GM21717 (cell line): Measurements from ENCODE around the gene CSPG4.
"Not testable (repeated sequence)": the region's sequence is repeated elsewhere in the genome, so short reads cannot be mapped to it uniquely, and the experiment has no call there.

Experiments used
- ATAC-seq: cut with Tn5 transposase; IDR thresholded peaks from one replicate; pipeline ENCODE4 v1.9.1; 2021; ENCODE audit warnings: mild to moderate bottlenecking, moderate library complexity; ENCODE audit not compliant: unreplicated experiment

Gene CSPG4

GRCh38 chr15:75725719-75726607 is 13.3 kb upstream of the CSPG4 start:
- no peak for ATAC-seq

GRCh38 chr15:75725006-75725718 is 12.5 kb upstream of the CSPG4 start:
- ATAC-seq: no peak

DNA sequence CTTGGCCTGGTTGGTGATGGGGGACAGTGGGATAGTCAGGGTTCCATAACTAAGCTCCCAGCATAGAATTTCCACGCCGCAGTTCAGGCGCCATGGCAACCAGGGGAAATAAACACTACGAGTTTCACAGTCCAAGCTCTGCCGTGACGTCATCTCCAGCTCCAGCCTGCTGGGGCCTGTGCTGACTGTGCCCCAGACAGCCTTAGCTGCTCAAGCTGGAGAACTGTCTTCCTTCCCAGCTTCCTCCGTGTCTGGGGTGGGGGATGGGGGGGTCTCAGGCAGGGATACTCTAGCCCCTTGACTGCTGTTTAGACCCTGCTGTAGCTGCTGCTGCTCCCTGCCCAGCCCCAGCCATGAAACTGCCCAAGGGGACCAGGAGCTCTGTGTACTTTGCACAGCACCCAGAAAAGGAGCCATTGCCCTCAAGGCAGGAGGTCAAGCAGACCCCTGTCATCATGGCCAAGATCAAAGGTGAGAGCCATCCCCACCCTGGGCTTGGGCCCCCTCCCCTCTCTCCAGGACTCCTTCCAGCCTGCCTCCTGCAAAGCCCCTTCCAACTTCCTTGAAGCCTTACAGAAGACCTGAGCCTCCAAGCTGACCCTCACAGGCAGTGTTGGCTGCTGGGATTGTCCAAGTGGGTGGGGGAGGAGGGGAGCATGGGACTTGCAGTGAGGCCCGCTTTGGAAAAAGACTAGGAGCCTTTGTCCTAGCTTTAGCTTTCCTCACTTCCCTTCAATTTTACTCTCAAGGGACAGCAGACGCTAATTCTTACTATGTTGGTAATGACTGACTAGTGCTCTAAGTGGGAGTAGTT is 11.4 kb upstream of the CSPG4 start:
- no peak for ATAC-seq

GRCh38 chr15:75723171-75723846 is 10.7 kb upstream of the CSPG4 start:
- no peak for ATAC-seq

DNA sequence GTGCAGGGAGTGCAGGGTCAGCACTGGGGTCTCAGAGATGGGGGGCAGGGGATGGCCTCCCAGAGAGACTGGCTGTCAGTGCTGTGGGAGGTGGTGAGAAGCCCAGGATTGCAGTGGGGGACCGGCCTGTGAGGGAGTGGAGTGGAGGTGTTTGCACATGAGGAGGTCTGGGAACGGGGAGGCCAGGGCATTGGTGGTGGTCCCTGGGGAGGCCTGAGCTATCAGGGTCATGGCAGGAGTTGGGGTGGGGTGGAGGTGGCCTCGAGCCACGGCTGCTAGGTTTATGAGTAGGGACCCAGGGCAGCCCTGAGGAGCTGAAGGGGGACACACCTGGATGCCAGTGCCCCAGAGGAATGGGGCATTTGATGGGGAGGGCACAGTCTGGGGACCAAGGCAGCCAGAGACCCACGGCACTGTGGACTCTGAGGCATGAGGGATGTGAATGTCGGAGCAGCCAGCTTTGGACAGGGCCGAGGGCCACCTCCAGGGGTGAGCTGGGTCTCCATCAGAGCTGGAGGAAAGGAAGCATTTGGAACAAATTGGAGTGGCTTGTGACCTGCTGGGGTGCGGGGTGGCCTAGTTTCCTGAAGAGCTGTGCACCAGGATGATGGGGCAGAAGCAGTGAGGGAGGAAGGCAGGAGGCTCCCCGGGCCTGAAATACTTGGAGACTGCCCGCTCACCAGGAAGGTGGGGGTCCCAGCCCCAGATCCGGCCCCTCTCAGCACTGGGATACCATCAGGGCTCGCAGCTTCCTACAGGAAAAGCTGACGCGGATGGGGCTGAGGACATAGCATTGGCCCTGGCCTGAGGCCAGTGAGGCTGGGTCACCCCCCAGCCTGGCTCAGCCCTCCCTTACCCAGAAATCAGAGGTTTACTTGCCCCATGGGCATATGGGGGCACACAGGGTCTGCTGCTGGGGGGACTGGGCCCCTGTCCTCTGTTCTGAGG is 9.5 kb upstream of the CSPG4 start:
- no peak for ATAC-seq

DNA sequence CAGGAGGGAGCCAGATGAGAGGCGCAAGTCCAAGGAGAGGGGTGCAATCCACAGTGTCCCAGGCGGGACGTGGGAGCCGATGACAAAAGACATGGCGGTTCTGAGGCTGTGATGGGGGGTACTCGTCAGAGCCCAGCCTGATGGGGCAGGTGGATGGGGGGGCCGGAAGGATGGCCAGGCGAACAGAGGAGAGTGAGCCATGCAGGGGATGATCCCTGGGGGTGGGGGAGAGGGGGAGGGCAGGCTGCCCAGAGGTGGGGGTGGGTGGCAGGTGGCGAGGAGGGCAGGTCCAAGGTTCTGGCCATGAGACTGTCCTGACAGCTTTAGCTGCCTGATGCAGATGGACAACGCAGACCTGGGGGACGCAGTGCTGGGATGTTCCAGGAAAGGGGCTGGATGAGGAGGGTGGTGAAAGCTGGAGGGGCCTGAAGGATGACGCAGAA is 8.9 kb upstream of the CSPG4 start:
- no peak for ATAC-seq

GRCh38 chr15:75720787-75721479 is 8.3 kb upstream of the CSPG4 start:
- no peak for ATAC-seq

DNA sequence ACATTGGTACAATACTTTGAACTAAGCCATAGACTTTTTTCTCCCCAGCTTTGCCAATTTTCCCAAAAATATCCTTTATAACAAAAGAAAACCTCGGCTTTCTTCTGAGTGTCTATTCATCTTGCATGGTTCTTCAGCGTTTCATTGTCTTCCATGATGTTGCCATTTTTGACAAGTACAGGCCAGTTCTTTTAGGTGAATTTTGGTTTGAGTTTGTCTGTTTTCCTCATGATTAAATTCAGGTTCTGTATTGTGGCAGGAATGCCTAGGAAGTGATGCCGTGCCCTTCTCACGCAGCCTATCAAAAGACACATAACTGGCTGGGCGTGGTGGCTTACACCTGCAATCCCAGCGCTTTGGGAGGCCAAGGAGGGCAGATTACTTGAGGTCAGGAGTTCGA is 7.6 kb upstream of the CSPG4 start:
- no peak for ATAC-seq

DNA sequence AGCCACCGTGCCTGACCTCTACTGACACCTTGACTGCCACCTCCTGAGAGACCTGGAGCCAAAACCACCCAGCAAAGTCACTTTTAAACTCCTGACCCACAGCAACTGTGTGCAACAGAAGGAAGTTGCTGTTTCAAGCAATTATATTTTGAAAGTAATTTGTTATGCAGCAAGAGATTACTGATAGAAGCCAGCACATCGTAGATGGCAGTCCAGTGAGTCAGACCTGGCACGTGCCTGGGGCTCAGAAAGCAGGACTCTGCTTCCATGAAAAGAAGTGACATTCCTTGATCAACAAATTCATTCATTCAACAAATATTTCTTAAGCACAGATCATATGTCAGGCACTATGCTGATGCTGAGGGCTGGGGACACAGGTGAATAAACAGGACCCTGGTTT is 5.7 kb upstream of the CSPG4 start:
- no peak for ATAC-seq

GRCh38 chr15:75717001-75717400 is 4.4 kb upstream of the CSPG4 start:
- not testable (repeated sequence) for ATAC-seq

- not testable (repeated sequence) for ATAC-seq
Observed at GRCh38 chr15:75716249-75716950, 3.8 kb upstream of the CSPG4 start.

GRCh38 chr15:75715312-75715832 is 2.7 kb upstream of the CSPG4 start:
- ATAC-seq: not testable (repeated sequence)

GRCh38 chr15:75714195-75714594 is 1.5 kb upstream of the CSPG4 start:
- no peak for ATAC-seq

DNA sequence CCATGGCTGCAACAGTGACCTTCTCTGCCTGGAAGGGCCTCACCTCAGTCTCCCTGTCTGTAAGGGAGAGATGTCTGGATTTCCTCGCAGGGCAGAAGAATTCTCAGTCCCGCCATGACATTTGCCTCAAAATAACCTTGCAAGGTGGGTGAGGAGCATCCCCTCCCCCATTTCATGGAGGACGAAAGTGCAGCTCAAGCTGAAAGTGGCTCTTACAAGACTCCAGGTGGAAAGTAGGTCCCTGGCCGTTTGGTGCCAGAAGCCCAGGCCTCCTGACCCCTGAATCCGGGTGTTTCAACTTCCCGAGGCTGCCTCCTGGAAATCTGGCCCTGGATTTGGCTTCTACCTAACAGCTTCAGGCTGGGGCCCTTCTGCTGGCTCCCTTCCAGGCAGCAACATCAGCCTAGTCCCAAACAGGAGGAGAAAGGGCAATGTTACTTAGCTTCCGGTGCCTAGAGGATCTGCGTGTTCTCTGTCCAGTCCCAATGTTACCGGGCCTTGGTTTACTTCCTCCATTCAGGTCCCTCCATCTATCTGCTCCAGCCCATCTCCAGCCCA is 769 bp upstream of the CSPG4 start:
- no peak for ATAC-seq

GRCh38 chr15:75711495-75711894 is 1.2 kb downstream of the CSPG4 start:
- ATAC-seq: not testable (repeated sequence)

DNA sequence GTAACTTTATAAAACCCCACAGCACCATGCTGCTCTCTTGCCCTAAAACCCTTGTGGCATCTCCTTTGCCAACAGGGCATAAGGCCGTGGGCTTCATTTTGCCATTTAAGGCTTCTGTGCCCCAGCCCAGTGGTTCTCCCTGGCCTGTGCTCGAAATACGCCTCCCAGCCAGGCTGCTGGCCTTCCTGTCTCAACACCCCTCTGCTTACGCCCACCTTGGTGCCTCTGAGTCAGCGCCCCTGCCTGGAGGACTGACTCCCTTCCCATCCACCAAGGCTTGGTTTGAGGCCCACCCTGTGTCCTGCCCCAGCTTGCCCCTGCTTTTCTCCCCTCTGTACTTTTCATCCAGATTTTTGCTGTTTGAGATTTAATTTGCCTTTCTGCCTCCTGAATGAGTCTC is 1.8 kb downstream of the CSPG4 start:
- not testable (repeated sequence) for ATAC-seq

DNA sequence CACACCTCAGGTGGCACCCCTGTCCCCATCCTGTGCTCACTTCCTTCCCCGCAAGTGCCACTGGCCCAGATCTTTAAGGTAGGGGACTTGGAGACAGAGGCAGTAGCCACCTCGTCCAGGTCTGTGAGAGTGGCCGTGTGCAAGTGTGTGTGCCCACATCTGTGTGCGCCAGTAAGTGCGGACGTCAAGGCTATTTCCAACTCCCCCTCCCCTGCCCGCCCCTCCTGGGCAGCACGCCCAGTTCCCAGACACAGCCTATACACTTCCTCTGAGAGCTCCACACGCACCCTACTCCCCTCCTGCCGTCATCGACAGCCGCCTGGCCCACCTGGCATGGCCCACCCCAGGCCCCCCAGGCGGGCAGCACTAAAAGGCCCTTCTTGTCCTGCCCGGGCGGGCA is 3.2 kb downstream of the CSPG4 start:
- ATAC-seq: not testable (repeated sequence)

DNA sequence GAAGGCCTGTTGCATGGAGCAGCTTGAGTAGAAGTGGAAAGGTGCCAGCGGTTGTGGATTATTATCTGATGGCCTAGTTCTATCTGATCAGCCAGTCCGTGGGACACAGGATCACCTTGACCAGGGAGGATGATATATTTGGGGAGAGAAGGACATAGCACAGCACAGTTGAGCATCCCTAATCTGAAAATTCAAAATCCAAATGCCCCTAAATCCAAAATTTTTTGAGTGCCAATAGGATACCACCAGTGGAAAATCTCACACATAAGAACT is 6.0 kb downstream of the CSPG4 start:
- ATAC-seq: no peak
